ENCODE measurements around the gene ZBTB14. TPM values are rescaled to one million over a fixed set of nuclear protein-coding genes. Genes with fewer than 3 reads are reported as not detected.

The ZBTB14 gene
- total RNA-seq, 1 donor from 2014 or later, result 16.1 TPM

- no peak for TF ChIP-seq CTCF (IDR thresholded peaks at IDR 0.05; ENCODE audit: insufficient read depth, low read length, poor library complexity, severe bottlenecking)
- Histone ChIP-seq H3K4me3 (ENCODE audit: low read depth, low read length) (no peak overlapping the region), H3K27me3 (ENCODE audit: control insufficient read depth, insufficient read depth, low read length) (no peaks in the 10 kb centered on the region), H3K36me3 (ENCODE audit: control insufficient read depth, insufficient read depth, low read length) (no peaks in the 10 kb centered on the region)
- DNase-seq (ENCODE audit: low read depth), result no peak
These were observed 26.7 kb downstream of the ZBTB14 start for GRCh38 chr18:5268874-5269273.

GRCh38 chr18:5266721-5267120 is 28.8 kb downstream of the ZBTB14 start:
- Histone ChIP-seq H3K4me3 (ENCODE audit: low read depth, low read length) (no peak overlapping the region), H3K27me3 (ENCODE audit: control insufficient read depth, insufficient read depth, low read length) (no peaks in the 10 kb centered on the region), H3K36me3 (ENCODE audit: control insufficient read depth, insufficient read depth, low read length) (no peaks in the 10 kb centered on the region)
- no peak for TF ChIP-seq CTCF (IDR thresholded peaks at IDR 0.05; ENCODE audit: insufficient read depth, low read length, poor library complexity, severe bottlenecking)
- DNase-seq (ENCODE audit: low read depth), result no peak

- H3K36me3 ChIP-seq (ENCODE audit: control insufficient read depth, insufficient read depth, low read length), result no peaks in the 10 kb centered on the region
- no peaks in the 10 kb centered on the region for H3K27me3 ChIP-seq (ENCODE audit: control insufficient read depth, insufficient read depth, low read length)
- DNase-seq (ENCODE audit: low read depth), result peak; percentile 9
- TF ChIP-seq CTCF (IDR thresholded peaks at IDR 0.05; ENCODE audit: insufficient read depth, low read length, poor library complexity, severe bottlenecking), result no peak
- no peak overlapping the region for H3K4me3 ChIP-seq (ENCODE audit: low read depth, low read length)
These were observed 41.6 kb downstream of the ZBTB14 start for GRCh38 chr18:5253910-5254309.

GRCh38 chr18:5251117-5251516 is 44.4 kb downstream of the ZBTB14 start:
- Histone ChIP-seq H3K36me3 (ENCODE audit: control insufficient read depth, insufficient read depth, low read length) (no peaks in the 10 kb centered on the region), H3K27me3 (ENCODE audit: control insufficient read depth, insufficient read depth, low read length) (no peaks in the 10 kb centered on the region), H3K4me3 (ENCODE audit: low read depth, low read length) (no peak overlapping the region)
- no peak for DNase-seq (ENCODE audit: low read depth)
- TF ChIP-seq CTCF (IDR thresholded peaks at IDR 0.05; ENCODE audit: insufficient read depth, low read length, poor library complexity, severe bottlenecking), result no peak

- no peak overlapping the region for H3K4me3 ChIP-seq (ENCODE audit: low read depth, low read length)
- no peaks in the 10 kb centered on the region for H3K27me3 ChIP-seq (ENCODE audit: control insufficient read depth, insufficient read depth, low read length)
- TF ChIP-seq CTCF (IDR thresholded peaks at IDR 0.05; ENCODE audit: insufficient read depth, low read length, poor library complexity, severe bottlenecking), result no peak
- no peak for DNase-seq (ENCODE audit: low read depth)
- no peaks in the 10 kb centered on the region for H3K36me3 ChIP-seq (ENCODE audit: control insufficient read depth, insufficient read depth, low read length)
These were observed 44.9 kb downstream of the ZBTB14 start for GRCh38 chr18:5250603-5251002.

GRCh38 chr18:5244941-5245340 is 50.6 kb downstream of the ZBTB14 start:
- H3K27me3 ChIP-seq (ENCODE audit: control insufficient read depth, insufficient read depth, low read length), result no peaks in the 10 kb centered on the region
- no peak for DNase-seq (ENCODE audit: low read depth)
- no peak overlapping the region for H3K4me3 ChIP-seq (ENCODE audit: low read depth, low read length)
- no peak for TF ChIP-seq CTCF (IDR thresholded peaks at IDR 0.05; ENCODE audit: insufficient read depth, low read length, poor library complexity, severe bottlenecking)
- no peaks in the 10 kb centered on the region for H3K36me3 ChIP-seq (ENCODE audit: control insufficient read depth, insufficient read depth, low read length)

All from kidney epithelial cell (primary cell).